ENCODE data around the gene DGKH. TPM values are rescaled to one million over a fixed set of nuclear protein-coding genes. Genes with fewer than 3 reads are reported as not detected.

DGKH gene
- total RNA-seq, 1 experiment from 2014 or later = 22.8 TPM

GRCh38 chr13:42071672-42072419, 23.4 kb downstream of the DGKH start:
- Histone ChIP-seq H3K27ac (ENCODE audit: low read length) (no peak overlapping the region), H3K4me1 (ENCODE audit: control insufficient read depth, insufficient read depth, low read length) (peaks cover 7% of the 10 kb centered on the region), H3K4me3 (ENCODE audit: low read depth in 2 of 2, low read length in 2 of 2) (no peak overlapping the region), H3K27me3 (ENCODE audit: control insufficient read depth, insufficient read depth, low read length) (no peaks in the 10 kb centered on the region), H3K9me3 (ENCODE audit: control insufficient read depth, insufficient read depth, low read depth, low read length) (no peaks in the 10 kb centered on the region), H3K36me3 (ENCODE audit: control insufficient read depth, insufficient read depth, low read length) (no peaks in the 10 kb centered on the region; the same call in 1 of the 2 replicates)
- TF ChIP-seq TCF7L2 (IDR thresholded peaks at IDR 0.05; ENCODE audit: low read depth, low read length) (no peak), POLR2AphosphoS5 (IDR thresholded peaks at IDR 0.05; ENCODE audit: low read depth, low read length) (no peak), SIN3A (IDR thresholded peaks at IDR 0.05; ENCODE audit: borderline replicate concordance, insufficient read depth, low read depth, low read length) (no peak)
- TF ChIP-seq, protein P1, sequence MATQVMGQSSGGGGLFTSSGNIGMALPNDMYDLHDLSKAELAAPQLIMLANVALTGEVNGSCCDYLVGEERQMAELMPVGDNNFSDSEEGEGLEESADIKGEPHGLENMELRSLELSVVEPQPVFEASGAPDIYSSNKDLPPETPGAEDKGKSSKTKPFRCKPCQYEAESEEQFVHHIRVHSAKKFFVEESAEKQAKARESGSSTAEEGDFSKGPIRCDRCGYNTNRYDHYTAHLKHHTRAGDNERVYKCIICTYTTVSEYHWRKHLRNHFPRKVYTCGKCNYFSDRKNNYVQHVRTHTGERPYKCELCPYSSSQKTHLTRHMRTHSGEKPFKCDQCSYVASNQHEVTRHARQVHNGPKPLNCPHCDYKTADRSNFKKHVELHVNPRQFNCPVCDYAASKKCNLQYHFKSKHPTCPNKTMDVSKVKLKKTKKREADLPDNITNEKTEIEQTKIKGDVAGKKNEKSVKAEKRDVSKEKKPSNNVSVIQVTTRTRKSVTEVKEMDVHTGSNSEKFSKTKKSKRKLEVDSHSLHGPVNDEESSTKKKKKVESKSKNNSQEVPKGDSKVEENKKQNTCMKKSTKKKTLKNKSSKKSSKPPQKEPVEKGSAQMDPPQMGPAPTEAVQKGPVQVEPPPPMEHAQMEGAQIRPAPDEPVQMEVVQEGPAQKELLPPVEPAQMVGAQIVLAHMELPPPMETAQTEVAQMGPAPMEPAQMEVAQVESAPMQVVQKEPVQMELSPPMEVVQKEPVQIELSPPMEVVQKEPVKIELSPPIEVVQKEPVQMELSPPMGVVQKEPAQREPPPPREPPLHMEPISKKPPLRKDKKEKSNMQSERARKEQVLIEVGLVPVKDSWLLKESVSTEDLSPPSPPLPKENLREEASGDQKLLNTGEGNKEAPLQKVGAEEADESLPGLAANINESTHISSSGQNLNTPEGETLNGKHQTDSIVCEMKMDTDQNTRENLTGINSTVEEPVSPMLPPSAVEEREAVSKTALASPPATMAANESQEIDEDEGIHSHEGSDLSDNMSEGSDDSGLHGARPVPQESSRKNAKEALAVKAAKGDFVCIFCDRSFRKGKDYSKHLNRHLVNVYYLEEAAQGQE (IDR thresholded peaks at IDR 0.05; ENCODE audit: insufficient read depth in 1 of 2, low read depth in 2 of 2, low read length in 1 of 2) = no peak
- TF ChIP-seq, protein P2, sequence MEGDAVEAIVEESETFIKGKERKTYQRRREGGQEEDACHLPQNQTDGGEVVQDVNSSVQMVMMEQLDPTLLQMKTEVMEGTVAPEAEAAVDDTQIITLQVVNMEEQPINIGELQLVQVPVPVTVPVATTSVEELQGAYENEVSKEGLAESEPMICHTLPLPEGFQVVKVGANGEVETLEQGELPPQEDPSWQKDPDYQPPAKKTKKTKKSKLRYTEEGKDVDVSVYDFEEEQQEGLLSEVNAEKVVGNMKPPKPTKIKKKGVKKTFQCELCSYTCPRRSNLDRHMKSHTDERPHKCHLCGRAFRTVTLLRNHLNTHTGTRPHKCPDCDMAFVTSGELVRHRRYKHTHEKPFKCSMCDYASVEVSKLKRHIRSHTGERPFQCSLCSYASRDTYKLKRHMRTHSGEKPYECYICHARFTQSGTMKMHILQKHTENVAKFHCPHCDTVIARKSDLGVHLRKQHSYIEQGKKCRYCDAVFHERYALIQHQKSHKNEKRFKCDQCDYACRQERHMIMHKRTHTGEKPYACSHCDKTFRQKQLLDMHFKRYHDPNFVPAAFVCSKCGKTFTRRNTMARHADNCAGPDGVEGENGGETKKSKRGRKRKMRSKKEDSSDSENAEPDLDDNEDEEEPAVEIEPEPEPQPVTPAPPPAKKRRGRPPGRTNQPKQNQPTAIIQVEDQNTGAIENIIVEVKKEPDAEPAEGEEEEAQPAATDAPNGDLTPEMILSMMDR (IDR thresholded peaks at IDR 0.05) = no peak
- intact Hi-C loops (cut with micrococcal nuclease; ENCODE audit: unreplicated experiment) = no loop called here
- ATAC-seq = no peak
- ChIA-PET POLR2A (no interaction called here), CTCF (no interaction called here)
- DNase-seq (ENCODE audit: low read depth, low spot score) = no peak
- BruUV-seq (replicated peaks) = no TSS peak
- in situ Hi-C loops (cut with HindIII; ENCODE audit: low pct_unique_long_range_greater_than_20kb, low sequenced_read_pairs) = no loop called here

DNA sequence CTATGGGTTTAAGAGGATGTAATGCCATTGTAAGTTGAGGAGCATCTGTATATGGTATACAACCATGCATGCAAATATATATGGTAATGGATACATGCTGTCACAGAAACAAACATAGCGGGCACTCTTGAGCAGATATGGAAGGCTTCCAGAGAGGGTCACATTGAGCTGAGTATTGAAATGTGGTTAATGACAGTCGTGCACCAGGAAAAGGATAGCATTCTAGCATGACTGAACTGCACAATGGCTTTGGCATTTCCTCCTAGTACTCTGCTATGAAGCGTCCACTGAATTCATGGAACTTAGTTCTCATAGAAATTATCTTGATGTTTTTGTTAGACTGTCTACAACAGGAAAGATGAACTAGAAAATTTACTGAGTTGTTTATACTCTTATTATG, 25.2 kb downstream of the DGKH start:
- POLR2A ChIA-PET = no interaction called here

More for the DNA sequence above, 25.2 kb downstream of the DGKH start:
- H3K27ac ChIP-seq (ENCODE audit: low read length) = no peak overlapping the region
- H3K9me3 ChIP-seq (ENCODE audit: control insufficient read depth, insufficient read depth, low read depth, low read length) = no peaks in the 10 kb centered on the region
- no TSS peak for BruUV-seq (replicated peaks)
- H3K36me3 ChIP-seq (ENCODE audit: control insufficient read depth, insufficient read depth, low read length) = no peaks in the 10 kb centered on the region
- no peaks in the 10 kb centered on the region for H3K27me3 ChIP-seq (ENCODE audit: control insufficient read depth, insufficient read depth, low read length)
- H3K4me3 ChIP-seq (ENCODE audit: low read depth in 2 of 2, low read length in 2 of 2) = no peak overlapping the region
- intact Hi-C loops (cut with micrococcal nuclease; ENCODE audit: unreplicated experiment) (no loop called here), in situ Hi-C loops (cut with HindIII; ENCODE audit: low pct_unique_long_range_greater_than_20kb, low sequenced_read_pairs) (no loop called here)
- ATAC-seq = no peak
- CTCF ChIA-PET = no interaction called here
- H3K4me1 ChIP-seq (ENCODE audit: control insufficient read depth, insufficient read depth, low read length) = peaks cover 7% of the 10 kb centered on the region
- TF ChIP-seq POLR2AphosphoS5 (IDR thresholded peaks at IDR 0.05; ENCODE audit: low read depth, low read length) (no peak), TCF7L2 (IDR thresholded peaks at IDR 0.05; ENCODE audit: low read depth, low read length) (no peak), SIN3A (IDR thresholded peaks at IDR 0.05; ENCODE audit: borderline replicate concordance, insufficient read depth, low read depth, low read length) (no peak)
- TF ChIP-seq, protein P1 (IDR thresholded peaks at IDR 0.05; ENCODE audit: insufficient read depth in 1 of 2, low read depth in 2 of 2, low read length in 1 of 2) = no peak
- TF ChIP-seq, protein P2 (IDR thresholded peaks at IDR 0.05) = no peak
- no peak for DNase-seq (ENCODE audit: low read depth, low spot score)
